SH-SY5Y (cell line): ENCODE data around the gene TSHR.

Experiments
- GATA2 ChIP-seq: IDR thresholded peaks from 2 replicates; pipeline ENCODE4 v1.6.1; 2011; ENCODE audit warnings: mild to moderate bottlenecking, low read depth, low read length
- GATA3 ChIP-seq: IDR thresholded peaks from 2 replicates; pipeline ENCODE4 v1.6.1; 2011; ENCODE audit warnings: low read depth, mild to moderate bottlenecking, low read length, moderate library complexity

DNA sequence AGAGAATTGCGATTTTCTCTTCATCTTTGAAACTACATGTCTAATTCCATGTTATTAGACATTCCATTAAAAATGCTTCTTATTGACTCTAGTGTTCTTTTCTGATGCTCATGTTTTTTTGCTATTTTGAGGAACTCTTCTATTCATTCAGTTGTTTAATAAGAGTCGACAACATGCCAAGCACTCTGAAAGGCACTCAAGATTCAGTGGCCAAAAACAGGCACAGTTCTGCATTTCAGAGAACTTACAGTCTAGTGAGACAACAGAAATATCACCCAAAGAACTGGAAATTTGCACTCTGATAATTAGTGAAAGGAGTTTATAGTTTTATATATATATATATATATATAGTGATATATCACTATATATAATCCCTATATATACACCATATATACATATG, 111.7 kb downstream of the TSHR start:
- TF ChIP-seq GATA3 (no peak), GATA2 (no peak)
